ENCODE measurements around the gene CHRM3.

DNA sequence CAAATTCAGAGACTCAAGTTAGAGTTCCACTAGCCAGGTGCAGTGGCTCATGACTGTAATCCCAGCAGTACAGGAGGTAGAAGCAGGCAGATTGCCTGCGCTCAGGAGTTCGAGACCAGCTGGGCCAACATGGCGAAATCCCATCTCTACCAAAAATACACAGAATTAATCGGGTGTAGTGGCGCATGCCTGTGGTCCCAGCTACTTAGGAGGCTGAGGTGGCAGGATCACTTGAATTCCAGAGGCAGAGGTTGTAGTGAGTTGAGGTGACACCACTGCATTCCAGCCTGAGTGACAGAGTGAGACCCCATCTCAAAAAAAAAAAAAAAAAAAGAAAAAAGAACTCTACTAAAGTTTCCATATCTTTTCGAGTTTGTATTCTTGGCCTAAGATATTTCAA lies 36.7 kb upstream of the CHRM3 start:
- TF ChIP-seq, protein P1, sequence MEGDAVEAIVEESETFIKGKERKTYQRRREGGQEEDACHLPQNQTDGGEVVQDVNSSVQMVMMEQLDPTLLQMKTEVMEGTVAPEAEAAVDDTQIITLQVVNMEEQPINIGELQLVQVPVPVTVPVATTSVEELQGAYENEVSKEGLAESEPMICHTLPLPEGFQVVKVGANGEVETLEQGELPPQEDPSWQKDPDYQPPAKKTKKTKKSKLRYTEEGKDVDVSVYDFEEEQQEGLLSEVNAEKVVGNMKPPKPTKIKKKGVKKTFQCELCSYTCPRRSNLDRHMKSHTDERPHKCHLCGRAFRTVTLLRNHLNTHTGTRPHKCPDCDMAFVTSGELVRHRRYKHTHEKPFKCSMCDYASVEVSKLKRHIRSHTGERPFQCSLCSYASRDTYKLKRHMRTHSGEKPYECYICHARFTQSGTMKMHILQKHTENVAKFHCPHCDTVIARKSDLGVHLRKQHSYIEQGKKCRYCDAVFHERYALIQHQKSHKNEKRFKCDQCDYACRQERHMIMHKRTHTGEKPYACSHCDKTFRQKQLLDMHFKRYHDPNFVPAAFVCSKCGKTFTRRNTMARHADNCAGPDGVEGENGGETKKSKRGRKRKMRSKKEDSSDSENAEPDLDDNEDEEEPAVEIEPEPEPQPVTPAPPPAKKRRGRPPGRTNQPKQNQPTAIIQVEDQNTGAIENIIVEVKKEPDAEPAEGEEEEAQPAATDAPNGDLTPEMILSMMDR (IDR thresholded peaks at IDR 0.05): no peak
- no peak for TF ChIP-seq EZH2 (IDR thresholded peaks at IDR 0.05; ENCODE audit: borderline replicate concordance, insufficient read depth, low read depth, low read length, poor library complexity, severe bottlenecking)
